Lower leg skin (tissue), 3 donors: ENCODE results near the gene KIRREL3.

Experiments used
- CTCF ChIP-seq, 3 donors: fragments of 450-650 bp; IDR thresholded peaks; one replicate each; pipeline ENCODE4 v1.5.1; 2016; ENCODE audit warnings: antibody characterized with exemption in 3 of 3, mild to moderate bottlenecking in 3 of 3, moderate library complexity in 2 of 3
- POLR2A ChIP-seq, 2 donors: fragments of 450-650 bp; IDR thresholded peaks; one replicate each; pipeline ENCODE4 v1.6.1; 2016 to 2017; ENCODE audit warnings: antibody characterized with exemption in 2 of 2, mild to moderate bottlenecking in 1 of 2, moderate library complexity in 1 of 2

GRCh38 chr11:126829716-126830115 lies 170.9 kb downstream of the KIRREL3 start:
- TF ChIP-seq CTCF (IDR thresholded peaks at IDR 0.05) (no peak), POLR2A (IDR thresholded peaks at IDR 0.05) (no peak)
